Keratinocyte (primary cell): ENCODE measurements around the gene KSR1.

Experiments
- EZH2 ChIP-seq: IDR thresholded peaks from one replicate; pipeline ENCODE4 v1.6.1; 2012; ENCODE audit warnings: inconsistent platforms, mild to moderate bottlenecking, low read length, moderate library complexity
- TF ChIP-seq, protein P1 (sequence below), 3 experiments: IDR thresholded peaks in 1 of 3; conservative IDR thresholded peaks in 1 of 3; optimal IDR thresholded peaks in 1 of 3; 2 replicates in 2 of 3; 3 replicates in 1 of 3; pipeline versions ENCODE3 to v1.5.1; 2011; ENCODE audit warnings: low read length in 3 of 3, mild to moderate bottlenecking in 3 of 3, moderate library complexity in 2 of 3, control low read depth in 1 of 3, inconsistent platforms in 1 of 3; ENCODE audit not compliant: insufficient read depth in 2 of 3; ENCODE audit errors: extremely low read depth in 1 of 3

DNA sequence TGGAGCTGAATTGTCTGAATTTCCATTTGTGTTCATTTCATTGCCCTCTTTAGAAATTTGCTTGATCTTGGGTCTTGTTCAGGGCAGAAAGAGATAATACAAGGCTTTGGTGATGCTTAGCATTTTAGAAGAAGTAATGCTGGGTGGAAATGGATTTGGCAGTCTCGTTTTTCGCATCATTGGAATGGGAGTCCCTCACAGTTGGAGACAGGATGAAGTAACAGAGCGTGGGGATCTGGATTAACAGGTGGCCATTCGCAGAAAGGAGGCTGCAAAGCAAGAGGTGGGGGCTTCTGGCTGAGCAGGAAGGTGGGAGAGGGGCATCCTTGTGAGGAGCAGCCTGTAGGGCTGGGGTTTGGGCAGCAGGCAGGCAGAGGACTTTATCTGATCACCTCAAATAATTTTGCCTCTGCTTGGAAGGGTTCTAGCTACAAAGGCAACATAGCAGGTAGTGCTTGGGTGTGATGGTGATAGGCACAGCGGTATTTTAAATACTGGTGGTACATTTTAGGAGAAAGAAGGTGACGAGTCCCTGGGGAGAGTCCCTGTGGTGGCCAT is 17.0 kb downstream of the KSR1 start:
- TF ChIP-seq, protein P1, sequence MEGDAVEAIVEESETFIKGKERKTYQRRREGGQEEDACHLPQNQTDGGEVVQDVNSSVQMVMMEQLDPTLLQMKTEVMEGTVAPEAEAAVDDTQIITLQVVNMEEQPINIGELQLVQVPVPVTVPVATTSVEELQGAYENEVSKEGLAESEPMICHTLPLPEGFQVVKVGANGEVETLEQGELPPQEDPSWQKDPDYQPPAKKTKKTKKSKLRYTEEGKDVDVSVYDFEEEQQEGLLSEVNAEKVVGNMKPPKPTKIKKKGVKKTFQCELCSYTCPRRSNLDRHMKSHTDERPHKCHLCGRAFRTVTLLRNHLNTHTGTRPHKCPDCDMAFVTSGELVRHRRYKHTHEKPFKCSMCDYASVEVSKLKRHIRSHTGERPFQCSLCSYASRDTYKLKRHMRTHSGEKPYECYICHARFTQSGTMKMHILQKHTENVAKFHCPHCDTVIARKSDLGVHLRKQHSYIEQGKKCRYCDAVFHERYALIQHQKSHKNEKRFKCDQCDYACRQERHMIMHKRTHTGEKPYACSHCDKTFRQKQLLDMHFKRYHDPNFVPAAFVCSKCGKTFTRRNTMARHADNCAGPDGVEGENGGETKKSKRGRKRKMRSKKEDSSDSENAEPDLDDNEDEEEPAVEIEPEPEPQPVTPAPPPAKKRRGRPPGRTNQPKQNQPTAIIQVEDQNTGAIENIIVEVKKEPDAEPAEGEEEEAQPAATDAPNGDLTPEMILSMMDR (optimal IDR thresholded peaks at IDR 0.05 in 1 of 3, IDR thresholded peaks at IDR 0.05 in 1 of 3, conservative IDR thresholded peaks at IDR 0.05 in 1 of 3; ENCODE audit: extremely low read depth in 1 of 3, insufficient read depth in 2 of 3, low read length in 3 of 3): no peak
- no peak for TF ChIP-seq EZH2
